Measurements from ENCODE around the gene TMEM33.

GRCh38 chr4:42008011-42008786, 73.0 kb downstream of the TMEM33 start:
- TF ChIP-seq CTCF (IDR thresholded peaks at IDR 0.05) (no peak), POLR2A (IDR thresholded peaks at IDR 0.05) (no peak)

All from Peyer's patch (tissue), 4 donors.